ENCODE data around the gene MUCL3. TPM values are rescaled to one million over a fixed set of nuclear protein-coding genes. Genes with fewer than 3 reads are reported as not detected.
"Not testable (repeated sequence)": the region's sequence is repeated elsewhere in the genome, so short reads cannot be mapped to it uniquely, and the experiment has no call there.

MUCL3 gene
- polyA plus RNA-seq, 3 donors = not detected

GRCh38 chr6:30900863-30901417 is 39.8 kb upstream of the MUCL3 start:
- Histone ChIP-seq H3K79me2 (ENCODE audit: insufficient read depth, low read length) (no peaks in the 10 kb centered on the region), H3K4me2 (replicated peaks; ENCODE audit: extremely low read depth, low read length, poor library complexity, severe bottlenecking) (no peak overlapping the region), H3K9ac (ENCODE audit: insufficient read depth, low read length, poor library complexity, severe bottlenecking) (no peak overlapping the region), H3K4me1 (ENCODE audit: control insufficient read depth in 1 of 2, insufficient read depth in 2 of 2, low read length in 2 of 2) (no peaks in the 10 kb centered on the region), H3K27ac (ENCODE audit: low read depth in 1 of 2, low read length in 2 of 2) (no peak overlapping the region), H4K20me1 (ENCODE audit: insufficient read depth, low read length) (no peaks in the 10 kb centered on the region), H2AFZ (ENCODE audit: insufficient read depth, low read depth, low read length, poor library complexity, severe bottlenecking) (no peak overlapping the region), H3K36me3 (replicated peaks in 1 of 2; ENCODE audit: control insufficient read depth in 1 of 2, insufficient read depth in 2 of 2, low read length in 2 of 2) (no peaks in the 10 kb centered on the region), H3K4me3 (replicated peaks in 1 of 3; ENCODE audit: low read depth in 2 of 3, low read length in 3 of 3) (no peak overlapping the region), H3K27me3 (ENCODE audit: control insufficient read depth in 2 of 2, insufficient read depth in 2 of 2, low read length in 2 of 2) (no peaks in the 10 kb centered on the region), H3K9me3 (replicated peaks in 1 of 2; ENCODE audit: control insufficient read depth in 1 of 2, insufficient read depth in 1 of 2, low read length in 2 of 2) (no peaks in the 10 kb centered on the region)
- TF ChIP-seq CTCF (IDR thresholded peaks at IDR 0.05) = no peak
- DNase-seq = no peak
- no CpG with 5 or more reads among the region's 1 CpG for WGBS (ENCODE audit: insufficient coverage)
- Mint-ChIP-seq H3K4me3 (no peak overlapping the region), H3K4me1 (no peaks in the 10 kb centered on the region), H3K27ac (no peak overlapping the region), H3K27me3 (ENCODE audit: low read depth in 3 of 3) (peaks cover under 1 to 7% (median 2%) of the 10 kb centered on the region in 3 donors), H3K36me3 (peaks cover 0 to 2% of the 10 kb centered on the region in 2 donors), H3K9me3 (no peaks in the 10 kb centered on the region)
- intact Hi-C loops (cut with micrococcal nuclease) = no loop called here

GRCh38 chr6:30901436-30901835 is 39.3 kb upstream of the MUCL3 start:
- Mint-ChIP-seq H3K27me3 (ENCODE audit: low read depth in 3 of 3) (peaks cover 0 to 5% (median 2%) of the 10 kb centered on the region in 3 donors), H3K4me1 (no peaks in the 10 kb centered on the region), H3K4me3 (no peak overlapping the region), H3K9me3 (no peaks in the 10 kb centered on the region), H3K27ac (peak overlapping the region in 1 of 7 donors; percentile 31), H3K36me3 (peaks cover 0 to 2% of the 10 kb centered on the region in 2 donors)
- Histone ChIP-seq H3K9me3 (replicated peaks in 1 of 2; ENCODE audit: control insufficient read depth in 1 of 2, insufficient read depth in 1 of 2, low read length in 2 of 2) (no peaks in the 10 kb centered on the region), H4K20me1 (ENCODE audit: insufficient read depth, low read length) (no peaks in the 10 kb centered on the region), H3K27me3 (ENCODE audit: control insufficient read depth in 2 of 2, insufficient read depth in 2 of 2, low read length in 2 of 2) (no peaks in the 10 kb centered on the region), H3K9ac (ENCODE audit: insufficient read depth, low read length, poor library complexity, severe bottlenecking) (no peak overlapping the region), H3K36me3 (replicated peaks in 1 of 2; ENCODE audit: control insufficient read depth in 1 of 2, insufficient read depth in 2 of 2, low read length in 2 of 2) (no peaks in the 10 kb centered on the region), H3K27ac (ENCODE audit: low read depth in 1 of 2, low read length in 2 of 2) (no peak overlapping the region), H2AFZ (ENCODE audit: insufficient read depth, low read depth, low read length, poor library complexity, severe bottlenecking) (no peak overlapping the region), H3K79me2 (ENCODE audit: insufficient read depth, low read length) (no peaks in the 10 kb centered on the region), H3K4me1 (ENCODE audit: control insufficient read depth in 1 of 2, insufficient read depth in 2 of 2, low read length in 2 of 2) (no peaks in the 10 kb centered on the region), H3K4me2 (replicated peaks; ENCODE audit: extremely low read depth, low read length, poor library complexity, severe bottlenecking) (no peak overlapping the region), H3K4me3 (replicated peaks in 1 of 3; ENCODE audit: low read depth in 2 of 3, low read length in 3 of 3) (no peak overlapping the region)
- DNase-seq = no peak
- no peak for TF ChIP-seq CTCF (IDR thresholded peaks at IDR 0.05)
- intact Hi-C loops (cut with micrococcal nuclease) = no loop called here

- DNase-seq; H3K27ac ChIP-seq (ENCODE audit: low read depth in 1 of 2, low read length in 2 of 2); intact Hi-C loops (cut with micrococcal nuclease); H3K9me3 ChIP-seq (replicated peaks in 1 of 2; ENCODE audit: control insufficient read depth in 1 of 2, insufficient read depth in 1 of 2, low read length in 2 of 2); H3K36me3 Mint-ChIP-seq; H3K27ac Mint-ChIP-seq; H3K9ac ChIP-seq (ENCODE audit: insufficient read depth, low read length, poor library complexity, severe bottlenecking); H3K4me1 Mint-ChIP-seq; H3K4me1 ChIP-seq (ENCODE audit: control insufficient read depth in 1 of 2, insufficient read depth in 2 of 2, low read length in 2 of 2); H3K27me3 Mint-ChIP-seq (ENCODE audit: low read depth in 3 of 3); H3K4me3 ChIP-seq (replicated peaks in 1 of 3; ENCODE audit: low read depth in 2 of 3, low read length in 3 of 3); H3K27me3 ChIP-seq (ENCODE audit: control insufficient read depth in 2 of 2, insufficient read depth in 2 of 2, low read length in 2 of 2); H2AFZ ChIP-seq (ENCODE audit: insufficient read depth, low read depth, low read length, poor library complexity, severe bottlenecking); H3K79me2 ChIP-seq (ENCODE audit: insufficient read depth, low read length); H4K20me1 ChIP-seq (ENCODE audit: insufficient read depth, low read length); H3K4me3 Mint-ChIP-seq; H3K36me3 ChIP-seq (replicated peaks in 1 of 2; ENCODE audit: control insufficient read depth in 1 of 2, insufficient read depth in 2 of 2, low read length in 2 of 2); H3K4me2 ChIP-seq (replicated peaks; ENCODE audit: extremely low read depth, low read length, poor library complexity, severe bottlenecking); H3K9me3 Mint-ChIP-seq: not testable (repeated sequence)
- WGBS (ENCODE audit: insufficient coverage) = 94% methylated on average over 8 of the region's 9 CpGs
These were observed 38.6 kb upstream of the MUCL3 start for GRCh38 chr6:30902196-30902595.
